ENCODE data around the gene ACVR1B.

Gene ACVR1B

GRCh38 chr12:52006726-52007157 is 55.2 kb downstream of the ACVR1B start, which contains the start of gene TAMALIN:
Gene TAMALIN, plus strand, starts transcription at chr12:52006946. Its CDS starts 74 bp downstream, at chr12:52007020.
- H3K27me3 ChIP-seq (ENCODE audit: control insufficient read depth in 1 of 2, insufficient read depth in 1 of 2, low read length in 2 of 2): peaks cover 3 to 8% of the 10 kb centered on the region in 2 experiments
- peak within 1 kb of the TSS; percentile 4 to 66 for H2BK12ac ChIP-seq (ENCODE audit: low read length in 2 of 2)
- peak; percentile 79 for DNase-seq
- peaks cover 10% of the 10 kb centered on the region for H3K79me1 ChIP-seq (replicated peaks; ENCODE audit: low read length, poor library complexity, severe bottlenecking)
- H3K9me3 ChIP-seq (ENCODE audit: control insufficient read depth, low read length): no peaks in the 10 kb centered on the region
- peaks cover 7 to 16% of the 10 kb centered on the region in 2 experiments for H3K36me3 ChIP-seq (ENCODE audit: control insufficient read depth in 1 of 2, insufficient read depth in 2 of 2, low read depth in 1 of 2, low read length in 2 of 2)
- peak within 1 kb of the TSS; percentile 85 for H3K9ac ChIP-seq (ENCODE audit: low read length)
- H2AFZ ChIP-seq (ENCODE audit: low read depth, low read length): no peak within 1 kb of the TSS
- H2BK120ac ChIP-seq (ENCODE audit: low read depth, low read length): peak within 1 kb of the TSS; percentile 21
- no peak within 1 kb of the TSS for H3K27ac ChIP-seq (ENCODE audit: low read length, poor library complexity, severe bottlenecking)
- H3K14ac ChIP-seq (ENCODE audit: low read length in 2 of 2): peak within 1 kb of the TSS in 1 of 2 experiments; percentile 98
- no peak within 1 kb of the TSS for H2BK5ac ChIP-seq (ENCODE audit: low read depth, low read length, poor library complexity, severe bottlenecking)
- peak within 1 kb of the TSS; percentile 85 for H4K91ac ChIP-seq (ENCODE audit: low read length)
- peak within 1 kb of the TSS; percentile 66 for H4K8ac ChIP-seq (ENCODE audit: low read length)
- H3K4me2 ChIP-seq (ENCODE audit: low read length, poor library complexity, severe bottlenecking): peak within 1 kb of the TSS; percentile 77
- no peak within 1 kb of the TSS for H2AK5ac ChIP-seq (ENCODE audit: low read length, severe bottlenecking)
- H3K18ac ChIP-seq (ENCODE audit: low read depth in 1 of 2, low read length in 2 of 2): peak within 1 kb of the TSS; percentile 85 to 87
- peak within 1 kb of the TSS; percentile 59 to 60 for H3K4ac ChIP-seq (ENCODE audit: low read depth in 1 of 2, low read length in 2 of 2)
- peak within 1 kb of the TSS; percentile 62 to 83 for H3K4me3 ChIP-seq (ENCODE audit: insufficient read depth in 1 of 2, low read depth in 1 of 2, low read length in 2 of 2)
- peak within 1 kb of the TSS; percentile 70 to 92 for H3K23ac ChIP-seq (ENCODE audit: low read length in 2 of 2)
- H3K4me1 ChIP-seq (ENCODE audit: control insufficient read depth, insufficient read depth, low read depth, low read length): peaks cover 40% of the 10 kb centered on the region
- peak within 1 kb of the TSS; percentile 89 for H2BK15ac ChIP-seq (ENCODE audit: low read depth, poor library complexity, severe bottlenecking)
- WGBS: under 1% methylated on average over 30 of the region's 60 CpGs

GRCh38 chr12:52007158-52007921 is 55.8 kb downstream of the ACVR1B start:
- H3K9me3 ChIP-seq (ENCODE audit: control insufficient read depth, low read length): no peaks in the 10 kb centered on the region
- WGBS: 4% methylated on average over 64 of the region's 72 CpGs
- peak overlapping the region; percentile 66 for H4K8ac ChIP-seq (ENCODE audit: low read length)
- peaks cover 40% of the 10 kb centered on the region for H3K4me1 ChIP-seq (ENCODE audit: control insufficient read depth, insufficient read depth, low read depth, low read length)
- DNase-seq: peak; percentile 35
- H3K36me3 ChIP-seq (ENCODE audit: control insufficient read depth in 1 of 2, insufficient read depth in 2 of 2, low read depth in 1 of 2, low read length in 2 of 2): peaks cover 12 to 20% of the 10 kb centered on the region in 2 experiments
- H2AK5ac ChIP-seq (ENCODE audit: low read length, severe bottlenecking): no peak overlapping the region
- H3K23ac ChIP-seq (ENCODE audit: low read length in 2 of 2): peak overlapping the region; percentile 70 to 92
- H2BK12ac ChIP-seq (ENCODE audit: low read length in 2 of 2): peak overlapping the region in 1 of 2 experiments; percentile 8
- peak overlapping the region; percentile 62 to 83 for H3K4me3 ChIP-seq (ENCODE audit: insufficient read depth in 1 of 2, low read depth in 1 of 2, low read length in 2 of 2)
- no peak overlapping the region for H3K27ac ChIP-seq (ENCODE audit: low read length, poor library complexity, severe bottlenecking)
- H2AFZ ChIP-seq (ENCODE audit: low read depth, low read length): no peak overlapping the region
- H3K79me1 ChIP-seq (replicated peaks; ENCODE audit: low read length, poor library complexity, severe bottlenecking): peaks cover 10% of the 10 kb centered on the region
- H4K91ac ChIP-seq (ENCODE audit: low read length): peak overlapping the region; percentile 85
- peak overlapping the region in 1 of 2 experiments; percentile 8 for H3K4ac ChIP-seq (ENCODE audit: low read depth in 1 of 2, low read length in 2 of 2)
- peaks cover 3 to 8% of the 10 kb centered on the region in 2 experiments for H3K27me3 ChIP-seq (ENCODE audit: control insufficient read depth in 1 of 2, insufficient read depth in 1 of 2, low read length in 2 of 2)
- H2BK5ac ChIP-seq (ENCODE audit: low read depth, low read length, poor library complexity, severe bottlenecking): no peak overlapping the region
- H3K18ac ChIP-seq (ENCODE audit: low read depth in 1 of 2, low read length in 2 of 2): peak overlapping the region; percentile 85 to 87
- H3K4me2 ChIP-seq (ENCODE audit: low read length, poor library complexity, severe bottlenecking): peak overlapping the region; percentile 70
- H3K9ac ChIP-seq (ENCODE audit: low read length): peak overlapping the region; percentile 85
- H3K14ac ChIP-seq (ENCODE audit: low read length in 2 of 2): peak overlapping the region in 1 of 2 experiments; percentile 98
- no peak overlapping the region for H2BK120ac ChIP-seq (ENCODE audit: low read depth, low read length)
- peak overlapping the region; percentile 52 for H2BK15ac ChIP-seq (ENCODE audit: low read depth, poor library complexity, severe bottlenecking)

- DNase-seq: no peak
- Histone ChIP-seq H4K8ac (ENCODE audit: low read length) (peak overlapping the region; percentile 66), H3K4me2 (ENCODE audit: low read length, poor library complexity, severe bottlenecking) (peak overlapping the region; percentile 70), H3K27ac (ENCODE audit: low read length, poor library complexity, severe bottlenecking) (no peak overlapping the region), H3K9me3 (ENCODE audit: control insufficient read depth, low read length) (no peaks in the 10 kb centered on the region), H3K4ac (ENCODE audit: low read depth in 1 of 2, low read length in 2 of 2) (peak overlapping the region in 1 of 2 experiments; percentile 8), H3K27me3 (ENCODE audit: control insufficient read depth in 1 of 2, insufficient read depth in 1 of 2, low read length in 2 of 2) (peaks cover 3 to 8% of the 10 kb centered on the region in 2 experiments), H3K18ac (ENCODE audit: low read depth in 1 of 2, low read length in 2 of 2) (peak overlapping the region; percentile 85 to 87), H2BK120ac (ENCODE audit: low read depth, low read length) (no peak overlapping the region), H3K9ac (ENCODE audit: low read length) (peak overlapping the region; percentile 85), H2AFZ (ENCODE audit: low read depth, low read length) (no peak overlapping the region), H3K4me1 (ENCODE audit: control insufficient read depth, insufficient read depth, low read depth, low read length) (peaks cover 40% of the 10 kb centered on the region), H4K91ac (ENCODE audit: low read length) (no peak overlapping the region), H3K14ac (ENCODE audit: low read length in 2 of 2) (peak overlapping the region in 1 of 2 experiments; percentile 98), H3K23ac (ENCODE audit: low read length in 2 of 2) (no peak overlapping the region), H3K4me3 (ENCODE audit: insufficient read depth in 1 of 2, low read depth in 1 of 2, low read length in 2 of 2) (peak overlapping the region; percentile 62 to 83), H3K79me1 (replicated peaks; ENCODE audit: low read length, poor library complexity, severe bottlenecking) (peaks cover 10% of the 10 kb centered on the region), H2BK15ac (ENCODE audit: low read depth, poor library complexity, severe bottlenecking) (peak overlapping the region; percentile 52), H2BK12ac (ENCODE audit: low read length in 2 of 2) (no peak overlapping the region), H2AK5ac (ENCODE audit: low read length, severe bottlenecking) (peak overlapping the region; percentile 66), H2BK5ac (ENCODE audit: low read depth, low read length, poor library complexity, severe bottlenecking) (no peak overlapping the region), H3K36me3 (ENCODE audit: control insufficient read depth in 1 of 2, insufficient read depth in 2 of 2, low read depth in 1 of 2, low read length in 2 of 2) (peaks cover 15 to 19% of the 10 kb centered on the region in 2 experiments)
- WGBS: 33% methylated on average over 2 of the region's 5 CpGs
Observed at GRCh38 chr12:52007982-52008510, 56.5 kb downstream of the ACVR1B start.

All from mesenchymal stem cell (in vitro differentiated cells and primary cell).